Anterior cingulate cortex (tissue), 58 donors: Measurements from ENCODE around the gene CFD.
"Not testable (repeated sequence)": the region's sequence is repeated elsewhere in the genome, so short reads cannot be mapped to it uniquely, and the experiment has no call there.

Experiments
- DNase-seq, 58 donors: peaks; one replicate each; lab custom pipeline; 2025; lab: John Stamatoyannopoulos, UW

CFD gene

GRCh38 chr19:858868-859843 is at the start of gene CFD:
Gene CFD, plus strand, starts transcription at chr19:859664. Its CDS starts 26 bp downstream, at chr19:859690.
- DNase-seq = peak in 4 of 58 donors; percentile 19 to 24 (median 21)

- no peak for DNase-seq
Measured at GRCh38 chr19:810077-810855, 49.2 kb upstream of the CFD start.

GRCh38 chr19:810883-811489 is 48.5 kb upstream of the CFD start:
- DNase-seq = no peak

GRCh38 chr19:811506-812048 is 47.9 kb upstream of the CFD start:
- no peak for DNase-seq

- DNase-seq = no peak
Measured at GRCh38 chr19:812049-812746, 47.3 kb upstream of the CFD start.

- no peak for DNase-seq
Measured at GRCh38 chr19:812747-813218, 46.7 kb upstream of the CFD start.

- no peak for DNase-seq
Measured at GRCh38 chr19:813219-814151, 46.0 kb upstream of the CFD start.

- no peak for DNase-seq
Measured at GRCh38 chr19:814152-815078, 45.0 kb upstream of the CFD start.

- DNase-seq = no peak
Measured at GRCh38 chr19:815079-815774, 44.2 kb upstream of the CFD start.

GRCh38 chr19:815775-816499 is 43.5 kb upstream of the CFD start:
- no peak for DNase-seq

- DNase-seq = no peak
Measured at GRCh38 chr19:816500-816857, 43.0 kb upstream of the CFD start.

- DNase-seq = not testable (repeated sequence)
Measured at GRCh38 chr19:820212-820611, 39.3 kb upstream of the CFD start.

GRCh38 chr19:821231-821824 is 38.1 kb upstream of the CFD start:
- DNase-seq = peak in 1 of 58 donors; percentile 26

- peak in 1 of 58 donors; percentile 20 for DNase-seq
Measured at GRCh38 chr19:821825-822503, 37.5 kb upstream of the CFD start, which contains the start of gene PLPPR3. Gene PLPPR3, minus strand, starts transcription at chr19:821955. Its CDS starts 396 bp downstream, at chr19:821559.

- no peak for DNase-seq
Measured at GRCh38 chr19:823565-824121, 35.8 kb upstream of the CFD start.
